ENCODE data around the gene RASL11A. TPM values are rescaled to one million over a fixed set of nuclear protein-coding genes. Genes with fewer than 3 reads are reported as not detected.
A peak's percentile ranks its signal among the peaks of the same experiment; 100 is the strongest.

RASL11A gene
- total and polyA plus RNA-seq, 2 of the 13 experiments (the other 11 are each of a cell fraction or from before 2014, with no cell fraction given): 3.0 to 4.1 TPM

GRCh38 chr13:27267596-27267995, 3.0 kb upstream of the RASL11A start (continued):
- TF ChIP-seq CCDC6 (CRISPR knock-in tag; IDR thresholded peaks at IDR 0.05) (no peak), ZNF772 (CRISPR knock-in tag; IDR thresholded peaks at IDR 0.05) (no peak), RCOR2 (CRISPR knock-in tag; IDR thresholded peaks at IDR 0.05) (no peak), TAF15 (IDR thresholded peaks at IDR 0.05; ENCODE audit: low read depth, low read length, poor library complexity, severe bottlenecking) (no peak), RFXANK (CRISPR knock-in tag; IDR thresholded peaks at IDR 0.05) (no peak)

GRCh38 chr13:27269114-27269665, 1.4 kb upstream of the RASL11A start:
- FAIRE-seq (no peak), DNase-seq (ENCODE audit: low spot score) (no peak), ATAC-seq (no peak)
- Histone ChIP-seq H3K36me3 (replicated peaks in 1 of 2; ENCODE audit: control insufficient read depth in 1 of 2, insufficient read depth in 2 of 2, low read length in 2 of 2) (no peaks in the 10 kb centered on the region), H2AFZ (ENCODE audit: low read length) (no peak overlapping the region), H3K9ac (ENCODE audit: insufficient read depth, low read depth, low read length) (no peak overlapping the region), H3K27me3 (ENCODE audit: control insufficient read depth in 1 of 2, insufficient read depth in 2 of 2, low read length in 2 of 2) (no peaks in the 10 kb centered on the region), H3K27ac (ENCODE audit: extremely low read length, insufficient read depth, low read length) (no peak overlapping the region), H3K9me3 (ENCODE audit: low read length) (no peaks in the 10 kb centered on the region), H3K4me2 (ENCODE audit: low read depth, low read length) (no peak overlapping the region), H3K4me1 (ENCODE audit: insufficient read depth, low read length) (peaks cover 24% of the 10 kb centered on the region), H4K20me1 (ENCODE audit: insufficient read depth, low read length) (no peaks in the 10 kb centered on the region), H3K4me3 (replicated peaks in 1 of 3; ENCODE audit: insufficient read depth in 1 of 3, low read depth in 2 of 3, low read length in 3 of 3) (no peak overlapping the region), H3K79me2 (ENCODE audit: insufficient read depth, low read length) (no peaks in the 10 kb centered on the region)
- no TSS peak for BruUV-seq (replicated peaks)
- WGBS (ENCODE audit: low lambda C conversion rate): 31% methylated on average over 2 of the region's 2 CpGs
- TF ChIP-seq ZNF563 (CRISPR knock-in tag; IDR thresholded peaks at IDR 0.05) (peak; percentile 64; the same call in 1 of the 2 replicates), GATAD2A (CRISPR knock-in tag; IDR thresholded peaks at IDR 0.05) (no peak), REST (IDR thresholded peaks at IDR 0.05; ENCODE audit: borderline replicate concordance in 1 of 2, low read depth in 1 of 2, low read length in 2 of 2) (peak; percentile 7 to 81), ZNF543 (CRISPR knock-in tag; IDR thresholded peaks at IDR 0.05) (no peak), MIER2 (CRISPR knock-in tag; IDR thresholded peaks at IDR 0.05) (0 out of 2 replicates have a peak, but pooled peaks have one; percentile 21), RFXANK (CRISPR knock-in tag; IDR thresholded peaks at IDR 0.05) (no peak)
- in situ Hi-C loops (cut with HindIII; ENCODE audit: extremely low pct_ligation_motif_present, low pct_unique_long_range_greater_than_20kb) (no loop called here), intact Hi-C loops (cut with micrococcal nuclease; ENCODE audit: unreplicated experiment) (no loop called here)
- ChIA-PET POLR2A (no interaction called here), CTCF (ENCODE audit: low intra/inter-chr PET ratio, low total read pairs) (no interaction called here)
